Activated naive CD8-positive, alpha-beta T cell treated with anti-CD3 and anti-CD28 coated beads, Interleukin-2, amount 50 U/mL, for 16 hours (primary cell): ENCODE results near the gene SMAD4.
A peak's percentile ranks its signal among the peaks of the same experiment; 100 is the strongest.
"Not testable (repeated sequence)": the region's sequence is repeated elsewhere in the genome, so short reads cannot be mapped to it uniquely, and the experiment has no call there.

Experiments
- DNase-seq: peaks from one replicate; pipeline ENCODE4 v3.0.0-alpha.2; 2020; ENCODE audit warnings: low read depth, low spot score

The SMAD4 gene

DNA sequence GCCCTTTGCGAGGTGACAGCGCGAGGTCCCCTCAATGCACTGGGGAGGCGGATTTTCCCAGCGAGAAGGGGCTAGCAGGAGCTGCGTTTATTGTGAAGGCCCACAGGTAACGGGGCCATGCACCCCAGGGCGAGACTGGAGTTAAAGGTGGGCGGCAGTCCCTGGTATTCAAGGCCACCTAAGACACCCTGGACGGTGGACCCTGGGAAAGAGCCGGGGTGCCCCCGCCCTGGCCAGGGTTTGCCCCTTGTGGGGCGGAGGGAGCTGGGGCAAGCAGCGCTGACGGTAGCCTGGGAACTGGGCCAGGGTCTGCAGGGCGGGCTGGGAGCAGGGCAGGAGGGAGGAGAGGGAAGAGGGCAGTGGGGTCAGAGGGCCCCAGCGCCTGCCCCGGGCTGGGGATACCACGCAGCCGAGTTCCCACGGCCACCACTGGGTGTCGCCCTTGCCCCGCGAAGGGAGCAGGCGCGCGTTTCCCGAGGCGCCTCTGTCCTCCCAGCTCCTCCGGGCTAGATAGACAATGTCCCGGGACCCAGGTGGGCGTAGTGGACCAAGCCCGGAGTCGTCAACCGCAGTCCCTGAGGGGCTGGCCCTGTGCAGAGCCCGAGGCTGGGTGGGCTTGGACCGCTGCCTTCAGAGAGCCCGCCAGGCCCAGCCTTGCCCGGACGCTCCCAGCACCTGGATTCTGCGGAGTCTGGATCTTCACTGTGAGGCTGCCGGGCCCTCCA lies 80.2 kb downstream of the SMAD4 start:
- DNase-seq, result peak; percentile 54

DNA sequence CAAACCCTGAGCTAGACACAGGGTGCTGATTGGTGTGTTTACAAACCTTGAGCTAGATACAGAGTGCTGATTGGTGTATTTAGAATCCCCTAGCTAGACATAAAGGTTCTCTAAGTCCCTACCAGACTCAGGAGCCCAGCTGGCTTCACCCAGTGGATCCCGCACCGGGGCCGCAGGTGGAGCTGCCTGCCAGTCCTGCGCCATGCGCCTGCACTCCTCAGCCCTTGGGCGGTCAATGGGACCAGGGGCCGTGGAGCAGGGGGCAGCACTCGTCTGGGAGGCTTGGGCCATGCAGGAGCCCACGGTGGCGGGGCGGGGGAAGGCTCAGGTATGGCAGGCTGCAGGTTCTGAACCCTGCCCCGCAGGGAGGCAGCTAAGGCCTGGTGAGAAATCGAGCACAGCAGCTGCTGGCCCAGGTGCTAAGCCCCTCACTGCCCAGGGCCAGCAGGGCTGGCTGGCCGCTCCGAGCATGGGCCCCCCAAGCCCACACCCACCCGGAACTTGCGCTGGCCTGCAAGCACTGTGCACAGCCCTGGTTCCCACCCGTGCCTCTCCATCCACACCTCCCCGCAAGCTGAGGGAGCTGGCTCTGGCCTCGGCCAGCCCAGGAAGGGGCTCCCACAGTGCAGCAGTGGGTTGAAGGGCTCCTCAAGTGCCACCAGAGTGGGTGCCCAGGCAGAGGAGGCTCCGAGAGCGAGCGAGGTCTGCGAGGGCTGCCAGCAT lies 81.8 kb downstream of the SMAD4 start:
- DNase-seq, result not testable (repeated sequence)

- DNase-seq, result not testable (repeated sequence)
Observed at GRCh38 chr18:51116996-51117395, 87.0 kb downstream of the SMAD4 start.

- DNase-seq, result not testable (repeated sequence)
Observed at GRCh38 chr18:51119561-51119960, 89.5 kb downstream of the SMAD4 start.

DNA sequence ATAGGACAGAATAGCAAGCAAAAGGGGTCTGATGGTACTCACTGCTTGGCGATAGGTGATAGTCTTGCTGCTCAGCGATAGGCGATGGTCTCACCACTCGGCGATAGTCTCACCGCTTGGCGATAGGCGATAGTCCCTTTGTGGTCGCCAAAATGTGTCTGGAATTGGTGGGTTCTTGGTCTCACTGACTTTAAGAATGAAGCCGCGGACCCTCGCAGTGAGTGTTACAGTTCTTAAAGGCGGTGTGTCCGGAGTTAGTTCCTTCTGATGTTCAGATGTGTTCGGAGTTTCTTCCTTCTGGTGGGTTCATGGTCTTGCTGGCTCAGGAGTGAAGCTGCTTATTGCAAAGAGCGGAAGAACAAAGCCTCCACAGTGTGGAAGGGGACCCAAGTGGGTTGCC lies 90.0 kb downstream of the SMAD4 start:
- not testable (repeated sequence) for DNase-seq

- DNase-seq, result no peak
Observed at GRCh38 chr18:51120809-51121596, 91.0 kb downstream of the SMAD4 start.

GRCh38 chr18:51121597-51121857 lies 91.5 kb downstream of the SMAD4 start:
- no peak for DNase-seq

- DNase-seq, result no peak
Observed at GRCh38 chr18:51122266-51123045, 92.4 kb downstream of the SMAD4 start.

- DNase-seq, result no peak
Observed at GRCh38 chr18:51123046-51123395, 93.0 kb downstream of the SMAD4 start.

DNA sequence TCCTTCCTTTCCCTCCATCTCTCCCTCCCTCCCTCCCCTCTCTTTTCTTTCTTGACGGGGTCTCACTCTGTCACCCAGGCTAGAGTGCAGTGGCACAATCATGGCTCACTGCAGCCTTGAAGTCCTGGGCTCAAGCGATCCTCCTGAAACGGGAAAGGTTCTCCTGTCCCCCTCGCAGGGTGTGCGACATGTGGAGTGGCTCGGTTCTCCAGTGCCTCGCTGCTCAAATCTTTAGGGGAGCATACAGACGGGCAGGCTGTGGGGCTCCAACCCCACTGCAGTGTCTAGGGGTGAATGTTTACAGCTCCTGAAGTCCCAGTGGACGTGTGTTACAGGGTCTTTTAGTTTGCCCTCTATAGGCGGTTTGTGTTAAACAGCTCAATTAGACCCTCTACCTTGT lies 93.5 kb downstream of the SMAD4 start:
- no peak for DNase-seq

DNA sequence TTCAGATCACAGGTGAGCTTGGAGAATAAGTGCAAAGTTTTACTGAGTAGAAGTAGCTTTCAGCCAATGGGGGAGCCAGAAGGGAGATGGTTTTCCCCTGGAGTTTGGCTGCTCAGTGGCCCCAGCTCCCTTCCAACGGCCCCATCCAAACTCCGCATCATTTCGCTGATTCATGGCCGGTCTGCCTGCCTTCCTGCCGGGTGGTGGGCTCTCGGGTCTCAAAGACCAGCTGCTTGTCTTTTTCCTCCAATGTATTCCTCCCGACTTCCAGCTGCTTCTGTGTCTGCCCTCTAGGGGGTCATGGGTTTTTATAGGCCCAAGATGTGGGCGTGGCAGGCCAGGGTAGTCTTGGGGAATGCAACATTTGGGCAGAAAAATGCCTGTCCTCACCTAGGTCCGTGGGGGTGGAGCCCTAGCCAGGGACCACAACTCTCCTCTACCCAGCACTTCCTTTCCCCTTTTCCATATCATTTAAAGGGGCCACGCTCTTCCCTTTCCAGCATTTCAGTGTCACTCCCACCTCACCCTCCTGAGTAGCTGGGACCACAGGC lies 94.0 kb downstream of the SMAD4 start:
- no peak for DNase-seq

GRCh38 chr18:51125976-51126375 lies 96.0 kb downstream of the SMAD4 start:
- DNase-seq, result no peak

DNA sequence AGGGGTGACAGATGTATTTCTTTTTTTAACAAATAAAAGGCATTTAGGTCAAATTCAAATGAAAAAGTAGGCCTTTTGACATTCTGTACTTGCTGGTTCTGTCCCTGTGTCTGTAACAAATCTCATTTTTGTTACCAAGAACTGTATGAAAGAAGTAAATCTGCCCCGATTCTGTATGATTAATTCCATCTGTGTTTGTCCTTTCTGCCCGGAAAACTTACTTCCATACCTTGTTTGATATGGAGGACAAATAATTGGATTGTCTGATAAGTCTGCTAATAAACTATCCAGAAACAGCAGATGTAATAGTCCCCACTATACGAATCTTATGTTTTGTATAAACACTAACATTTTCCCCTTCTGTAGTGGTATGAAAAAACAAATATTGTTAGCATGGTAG lies 97.7 kb downstream of the SMAD4 start:
- no peak for DNase-seq

DNA sequence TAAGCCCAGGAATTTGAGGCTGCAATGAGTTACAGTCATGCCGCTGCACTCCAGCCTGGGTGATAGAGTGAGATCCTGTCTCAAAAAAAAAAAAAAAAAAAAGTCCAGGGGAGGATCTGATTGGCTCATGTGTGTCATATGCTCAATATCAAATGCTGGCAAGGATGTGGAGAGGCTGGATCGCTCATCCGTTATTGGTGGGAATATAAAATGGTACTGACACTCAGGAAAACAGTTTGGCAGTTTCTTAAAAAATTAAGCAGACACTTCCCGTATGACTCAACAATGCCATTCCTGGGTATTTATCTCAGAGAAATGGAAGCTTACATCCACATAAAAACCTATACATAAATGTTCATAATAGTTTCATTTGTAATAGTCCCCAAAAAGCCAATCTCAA lies 98.5 kb downstream of the SMAD4 start:
- DNase-seq, result no peak

DNA sequence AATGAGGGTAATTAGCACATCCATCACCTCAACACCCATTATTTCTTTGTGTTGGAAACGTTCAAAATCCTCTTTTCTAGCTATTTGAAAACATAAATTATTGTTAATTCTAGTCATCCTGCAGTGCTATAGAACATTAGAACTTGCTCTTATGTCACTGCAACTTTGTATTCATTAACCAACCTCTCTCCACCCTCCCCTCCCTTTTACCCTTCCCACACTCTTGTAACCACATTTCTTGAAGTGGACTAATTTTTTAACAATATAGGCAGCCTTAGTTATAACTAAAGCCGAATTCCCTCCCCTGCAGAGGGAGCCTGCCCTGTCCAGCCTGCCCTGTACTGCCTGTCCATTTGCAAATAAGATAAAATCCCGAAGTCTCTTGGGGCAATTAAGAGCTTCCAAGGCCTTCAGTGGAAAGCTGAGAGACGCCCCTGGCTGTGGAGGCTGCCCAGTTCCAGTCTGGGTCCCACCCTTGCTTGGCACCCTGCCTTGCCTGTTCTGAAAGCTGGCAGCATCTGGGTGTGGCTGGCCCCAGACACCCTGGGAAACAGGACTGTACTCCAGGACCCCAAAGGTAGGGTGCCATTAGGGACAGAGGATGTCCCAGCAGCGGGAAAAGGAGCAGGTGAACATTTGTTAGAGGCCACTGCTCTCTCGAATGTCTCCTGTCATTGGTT lies 102.4 kb downstream of the SMAD4 start:
- no peak for DNase-seq

DNA sequence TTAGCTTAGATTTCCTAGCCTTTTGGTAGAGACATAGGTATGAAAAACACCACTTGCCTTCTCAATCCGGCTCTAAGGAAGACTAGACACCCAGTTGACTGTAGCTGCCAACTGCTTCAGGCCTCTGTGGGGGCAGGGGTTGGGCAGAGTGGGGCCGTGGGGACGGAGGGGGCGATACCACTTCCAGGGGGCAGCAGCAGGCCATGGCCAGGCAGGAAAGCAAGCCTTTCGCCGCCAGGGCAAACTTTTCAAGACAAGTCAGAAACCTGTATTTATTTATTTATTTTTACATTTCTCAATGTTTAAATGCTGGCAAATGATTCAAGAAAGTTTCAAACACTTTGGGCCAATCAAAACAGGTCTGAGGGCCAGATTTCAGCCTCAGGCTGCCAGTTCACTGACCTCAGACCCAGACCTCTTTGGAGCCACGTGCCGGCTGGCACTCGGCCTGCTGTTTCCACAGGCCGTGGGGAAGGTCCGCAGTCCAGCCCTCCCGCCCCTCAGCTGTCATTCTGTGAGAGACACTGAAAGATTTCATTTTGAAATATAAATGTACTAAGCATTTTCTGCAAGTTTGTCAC lies 103.7 kb downstream of the SMAD4 start:
- DNase-seq, result no peak
